Parathyroid adenoma (tissue), 2 donors: Measurements from ENCODE around the gene AFAP1L2.

Experiments used
- H2AFZ ChIP-seq: fragments of 300-600 bp; sonication (generic); one replicate; pipeline ENCODE4 v1.7.0; 2017; ENCODE audit warnings: antibody characterized with exemption, mild to moderate bottlenecking
- H3K27ac ChIP-seq: fragments of 300-600 bp; sonication (generic); one replicate; pipeline ENCODE4 v1.7.0; 2017
- H3K27me3 ChIP-seq: fragments of 300-600 bp; sonication (generic); one replicate; pipeline ENCODE4 v1.7.0; 2017; ENCODE audit warnings: low read length; ENCODE audit not compliant: control insufficient read depth, insufficient read depth
- H3K36me3 ChIP-seq: fragments of 300-600 bp; sonication (generic); one replicate; pipeline ENCODE4 v1.7.0; 2017; ENCODE audit warnings: low read length; ENCODE audit not compliant: control insufficient read depth, insufficient read depth
- H3K4me1 ChIP-seq: fragments of 300-600 bp; sonication (generic); one replicate; pipeline ENCODE4 v1.7.0; 2017; ENCODE audit warnings: control low read depth
- H3K4me2 ChIP-seq: fragments of 300-600 bp; sonication (generic); one replicate; pipeline ENCODE4 v1.7.0; 2017; ENCODE audit warnings: low read length
- H3K4me3 ChIP-seq: fragments of 300-600 bp; sonication (generic); one replicate; pipeline ENCODE4 v1.7.0; 2017; ENCODE audit warnings: low read depth, low read length
- H3K79me2 ChIP-seq: fragments of 300-600 bp; sonication (generic); one replicate; pipeline ENCODE4 v1.7.0; 2017; ENCODE audit warnings: control low read depth
- H3K9ac ChIP-seq: fragments of 300-600 bp; sonication (generic); one replicate; pipeline ENCODE4 v1.7.0; 2017; ENCODE audit warnings: mild to moderate bottlenecking
- H3K9me3 ChIP-seq: fragments of 300-600 bp; sonication (generic); one replicate; pipeline ENCODE4 v1.7.0; 2017; ENCODE audit warnings: low read length; ENCODE audit not compliant: control insufficient read depth
- CTCF ChIP-seq: fragments of 300-600 bp; sonication (generic); IDR thresholded peaks from one replicate; pipeline ENCODE4 v1.7.0; 2017; ENCODE audit warnings: antibody characterized with exemption, mild to moderate bottlenecking
- donor health status: primary hyperparathyroidism.

AFAP1L2 gene

DNA sequence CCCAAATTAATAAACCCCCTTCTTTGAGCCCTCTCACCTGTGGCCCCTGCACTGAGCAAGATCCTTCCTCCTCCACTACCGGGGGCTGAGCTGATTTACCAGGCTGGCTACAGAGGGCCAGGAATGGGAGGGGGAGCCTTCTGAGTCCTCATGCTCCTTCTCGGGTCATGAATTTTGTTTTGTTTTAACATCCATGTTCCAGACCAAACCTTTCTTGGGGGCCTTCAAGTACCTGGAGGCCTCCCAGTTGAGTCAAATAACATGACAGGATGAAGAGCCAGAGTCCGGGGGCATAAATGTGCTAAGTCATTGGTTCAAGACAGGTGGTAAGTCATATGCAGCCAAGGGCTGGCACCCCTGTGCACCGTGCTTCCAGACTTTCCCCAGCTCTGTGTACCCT lies 39.6 kb downstream of the AFAP1L2 start:
- no peak overlapping the region for H2AFZ ChIP-seq
- H3K4me2 ChIP-seq: no peak overlapping the region
- H3K79me2 ChIP-seq: peaks cover 53% of the 10 kb centered on the region
- peaks cover 80% of the 10 kb centered on the region for H3K4me1 ChIP-seq
- TF ChIP-seq CTCF: no peak
- H3K9me3 ChIP-seq: no peaks in the 10 kb centered on the region
- no peaks in the 10 kb centered on the region for H3K36me3 ChIP-seq
- peak overlapping the region; percentile 99 for H3K27ac ChIP-seq
- H3K9ac ChIP-seq: no peak overlapping the region
- H3K4me3 ChIP-seq: no peak overlapping the region
- no peaks in the 10 kb centered on the region for H3K27me3 ChIP-seq

DNA sequence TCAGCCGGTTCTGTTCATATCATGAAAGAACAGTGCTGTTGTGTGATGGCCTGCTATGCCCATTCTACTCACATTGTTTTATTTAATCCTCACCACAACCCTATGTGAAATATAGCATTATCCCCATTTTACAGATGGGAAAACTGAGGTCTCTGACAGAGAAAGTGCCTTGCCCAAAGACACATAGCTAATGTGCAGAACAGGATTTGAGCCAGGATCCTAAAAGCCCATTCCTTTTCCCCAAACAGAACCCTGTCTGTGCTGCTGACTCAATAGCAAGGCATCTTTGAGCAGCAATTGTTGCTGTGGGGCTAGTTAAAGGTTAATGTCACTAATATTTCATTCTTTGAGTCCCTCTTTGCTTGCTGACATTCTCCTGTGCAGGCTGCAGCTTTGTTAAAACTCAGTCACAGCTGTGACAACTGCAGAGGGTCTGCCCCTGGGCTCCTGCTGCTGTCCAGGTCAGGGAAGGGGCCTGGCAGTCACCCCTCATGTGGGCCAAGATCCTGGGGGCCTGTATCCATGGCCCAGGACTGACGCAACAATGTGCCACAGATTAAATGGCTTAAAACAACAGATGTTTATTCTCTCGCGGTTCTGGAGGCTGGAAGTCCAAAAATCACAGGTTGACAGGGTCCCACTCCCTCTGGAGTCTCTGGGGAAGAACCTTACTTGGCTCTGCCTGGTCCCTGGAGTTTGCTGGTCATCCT lies 40.4 kb downstream of the AFAP1L2 start:
- TF ChIP-seq CTCF: no peak
- peaks cover 86% of the 10 kb centered on the region for H3K4me1 ChIP-seq
- H3K27ac ChIP-seq: peak overlapping the region; percentile 99
- no peak overlapping the region for H3K4me3 ChIP-seq
- H3K36me3 ChIP-seq: no peaks in the 10 kb centered on the region
- H3K27me3 ChIP-seq: no peaks in the 10 kb centered on the region
- no peak overlapping the region for H3K4me2 ChIP-seq
- no peak overlapping the region for H2AFZ ChIP-seq
- H3K79me2 ChIP-seq: peaks cover 51% of the 10 kb centered on the region
- no peaks in the 10 kb centered on the region for H3K9me3 ChIP-seq
- no peak overlapping the region for H3K9ac ChIP-seq

DNA sequence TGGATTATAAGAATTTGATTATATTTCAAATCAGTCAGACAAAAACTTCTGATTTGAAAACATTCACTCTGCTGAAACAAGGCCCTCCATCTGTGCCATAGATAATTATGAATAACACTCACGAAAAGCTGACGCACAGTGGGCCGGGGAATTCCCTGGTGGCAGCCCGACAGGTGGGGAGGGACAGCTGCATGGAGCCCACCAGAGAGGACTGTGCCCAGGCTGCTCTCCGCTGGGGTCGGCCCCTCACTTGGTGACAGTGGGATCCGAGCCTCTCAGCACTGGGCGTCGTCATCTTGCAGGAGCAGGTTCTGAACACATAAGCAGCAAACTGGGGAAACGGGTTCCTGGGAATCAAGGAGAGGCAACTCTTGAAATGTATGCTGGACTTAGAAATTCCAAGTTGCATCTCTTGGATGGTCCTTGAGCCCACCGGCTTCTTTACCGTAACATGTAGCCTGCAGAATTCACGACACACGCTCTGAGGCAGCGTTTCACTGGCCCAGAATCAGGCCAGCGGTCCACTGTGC lies 41.4 kb downstream of the AFAP1L2 start:
- peaks cover 81% of the 10 kb centered on the region for H3K4me1 ChIP-seq
- H2AFZ ChIP-seq: no peak overlapping the region
- no peak overlapping the region for H3K4me3 ChIP-seq
- H3K27ac ChIP-seq: peak overlapping the region; percentile 99
- H3K79me2 ChIP-seq: peaks cover 57% of the 10 kb centered on the region
- H3K4me2 ChIP-seq: peak overlapping the region; percentile 32
- no peak for TF ChIP-seq CTCF
- no peak overlapping the region for H3K9ac ChIP-seq
- H3K27me3 ChIP-seq: no peaks in the 10 kb centered on the region
- H3K9me3 ChIP-seq: no peaks in the 10 kb centered on the region
- no peaks in the 10 kb centered on the region for H3K36me3 ChIP-seq

DNA sequence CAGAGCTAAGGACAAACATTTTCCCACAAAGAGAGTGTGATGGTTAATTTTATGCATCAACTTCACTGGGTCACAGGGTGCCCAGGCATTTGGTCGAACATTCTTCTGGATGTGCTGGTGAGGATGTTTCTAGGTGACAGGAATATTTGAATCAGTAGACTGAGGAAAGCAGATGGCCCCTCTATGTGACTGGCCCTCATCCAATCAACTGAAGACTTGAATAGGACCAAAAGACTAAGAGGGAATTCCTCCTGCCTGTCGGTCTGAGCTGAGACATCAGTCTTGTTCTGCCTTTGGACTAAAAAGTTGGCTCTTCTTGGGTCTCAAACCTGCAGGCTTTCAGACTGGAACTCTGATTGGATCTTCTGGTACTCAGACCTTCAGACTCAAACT lies 44.4 kb downstream of the AFAP1L2 start:
- no peak overlapping the region for H3K4me3 ChIP-seq
- no peak overlapping the region for H2AFZ ChIP-seq
- H3K27me3 ChIP-seq: no peaks in the 10 kb centered on the region
- peaks cover 79% of the 10 kb centered on the region for H3K4me1 ChIP-seq
- no peak overlapping the region for H3K9ac ChIP-seq
- no peak overlapping the region for H3K4me2 ChIP-seq
- H3K36me3 ChIP-seq: no peaks in the 10 kb centered on the region
- no peaks in the 10 kb centered on the region for H3K9me3 ChIP-seq
- peaks cover 62% of the 10 kb centered on the region for H3K79me2 ChIP-seq
- H3K27ac ChIP-seq: peak overlapping the region; percentile 90
- no peak for TF ChIP-seq CTCF
